GM13977 (cell line): ENCODE measurements around the gene HELZ.

Source experiments
- DNase-seq: peaks from one replicate; pipeline ENCODE4 v3.0.0; 2012; ENCODE audit warnings: low spot score
- CTCF ChIP-seq: IDR thresholded peaks from 2 replicates; pipeline ENCODE4 v1.5.1; 2012; ENCODE audit warnings: mild to moderate bottlenecking, control low read depth; ENCODE audit not compliant: insufficient read depth; ENCODE audit errors: extremely low read depth, missing control alignments
- in situ Hi-C: fragments of 300-500 bp; cut with MboI; formaldehyde crosslinking; loops from one replicate; pipeline ENCODE4 v1.12.0; 2022; ENCODE audit warnings: low sequenced_read_pairs, low pct_unique_long_range_greater_than_20kb, mixed read lengths, inconsistent platforms; ENCODE audit not compliant: unreplicated experiment

Gene HELZ

DNA sequence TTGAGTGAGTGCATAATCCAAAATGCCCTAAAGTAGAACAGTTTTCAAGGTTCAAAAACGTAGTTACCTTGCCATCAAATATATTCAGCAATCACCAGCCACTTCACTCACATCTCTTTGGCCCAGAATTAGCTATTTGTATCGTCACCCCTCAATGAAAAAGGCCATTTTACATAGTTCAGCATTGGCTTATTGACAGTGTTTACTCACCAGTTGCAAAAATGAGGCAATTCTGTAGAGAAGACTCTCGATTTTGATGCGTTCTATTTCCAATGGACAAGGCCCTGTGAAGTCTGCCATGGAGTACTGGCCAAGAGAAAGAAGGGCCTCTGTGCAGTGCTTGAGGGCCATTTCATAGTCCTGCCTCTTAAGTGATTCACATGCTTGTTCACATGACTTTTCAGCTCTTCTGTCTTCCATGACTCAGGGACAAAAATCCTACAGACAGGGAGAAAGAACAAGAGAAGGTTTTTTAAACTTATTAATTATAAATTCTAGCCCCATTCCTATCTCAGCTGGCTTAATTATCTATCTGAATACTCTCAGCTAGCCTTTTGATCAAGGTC, 26.5 kb downstream of the HELZ start:
- TF ChIP-seq CTCF = no peak
- DNase-seq = no peak
- in situ Hi-C loops = no loop called here

DNA sequence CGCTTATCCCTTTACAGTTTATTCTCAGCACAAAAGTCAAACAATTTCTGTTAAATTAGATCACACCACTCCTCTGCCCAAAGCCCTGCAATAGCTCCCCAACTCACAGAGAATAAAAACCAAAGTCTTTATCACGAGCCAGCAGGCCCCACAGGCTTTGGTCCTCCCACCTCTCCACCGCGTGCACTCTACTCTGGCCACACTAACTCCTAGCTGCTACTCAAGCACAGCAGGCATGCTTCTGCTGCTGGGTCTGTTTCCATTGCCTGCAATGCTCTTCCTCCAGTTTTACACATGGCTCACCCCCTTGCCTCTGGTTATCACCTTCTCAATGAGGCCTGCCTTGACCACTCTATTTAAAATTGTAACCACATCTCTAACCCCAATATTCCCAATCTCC, 27.6 kb downstream of the HELZ start:
- no peak for DNase-seq
- TF ChIP-seq CTCF = no peak
- in situ Hi-C loops = no loop called here

DNA sequence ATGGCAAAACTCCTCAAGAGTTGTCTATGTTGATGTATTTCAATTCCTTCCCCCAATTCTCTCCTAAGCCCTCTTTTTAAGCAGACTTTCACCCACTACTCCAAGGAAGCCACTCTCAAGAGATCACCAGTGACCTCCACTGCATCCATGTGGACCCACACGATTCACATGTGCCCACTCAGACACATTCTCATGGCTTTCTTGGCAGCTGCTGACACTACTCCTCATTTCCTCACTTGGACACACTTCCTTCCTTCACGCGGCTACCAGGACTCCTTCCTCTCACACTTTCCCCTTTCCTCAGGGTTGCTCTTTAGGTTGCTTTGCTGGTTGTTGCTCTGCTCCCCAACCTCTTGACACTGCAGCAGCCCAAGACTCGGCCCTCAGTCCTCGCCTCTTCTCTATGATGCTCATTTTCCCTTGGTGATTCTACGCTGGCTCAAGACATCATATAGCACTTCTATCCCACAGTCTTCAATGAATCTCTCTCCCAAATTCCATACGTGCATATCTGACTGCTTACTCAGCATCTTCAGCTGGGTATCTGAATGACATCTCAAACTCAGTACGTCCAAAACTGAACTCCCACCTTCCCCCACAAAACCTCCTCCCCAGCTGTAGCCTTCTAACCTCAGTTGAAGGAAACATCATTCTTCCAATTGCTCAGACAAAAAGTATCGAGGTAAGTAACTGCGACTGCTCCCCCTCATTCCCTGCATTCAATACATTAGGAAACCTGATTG, 28.2 kb downstream of the HELZ start:
- no peak for TF ChIP-seq CTCF
- in situ Hi-C loops = no loop called here
- DNase-seq = no peak

GRCh38 chr17:67215991-67216421, 29.0 kb downstream of the HELZ start:
- in situ Hi-C loops = no loop called here
- TF ChIP-seq CTCF = no peak
- DNase-seq = no peak

GRCh38 chr17:67212714-67213417, 32.1 kb downstream of the HELZ start:
- no peak for TF ChIP-seq CTCF
- in situ Hi-C loops = no loop called here
- DNase-seq = no peak

- TF ChIP-seq CTCF = no peak
- in situ Hi-C loops = no loop called here
- DNase-seq = no peak
These were observed 32.8 kb downstream of the HELZ start for GRCh38 chr17:67212231-67212630.
